GM12878 (cell line): ENCODE data around the gene CDH4. TPM values are rescaled to one million over a fixed set of nuclear protein-coding genes. Genes with fewer than 3 reads are reported as not detected.

Source experiments
- ATAC-seq: fragments of 200-7000 bp; cut with Tn5 transposase; 3 replicates; pipeline ENCODE4 v1.9.1; 2020; ENCODE audit warnings: mild to moderate bottlenecking, moderate library complexity
- BruUV-seq: library from RNA; stranded (reverse); fragments of 400-500 nt; replicated peaks from 2 replicates; lab custom pipeline; 2021; lab: Mats Ljungman, UMichigan
- CTCF ChIA-PET: fragments of 300-600 bp; sonication (Branson Sonifier 250); formaldehyde crosslinking; extraction: SDS; loops from one replicate; lab custom pipeline; 2021; ENCODE audit warnings: inconsistent platforms; lab: Yijun Ruan, JAX
- POLR2A ChIA-PET: fragments of 350-600 bp; formaldehyde crosslinking; extraction: SDS; loops from one replicate; lab custom pipeline; 2021; ENCODE audit warnings: inconsistent platforms; lab: Charles Lee
- RAD21 ChIA-PET: fragments of 300-600 bp; sonication (Branson Sonifier 250); formaldehyde crosslinking; loops from one replicate; lab custom pipeline; 2023; ENCODE audit warnings: antibody characterized with exemption; ENCODE audit not compliant: unreplicated experiment; lab: Charles Lee
- SMC1A ChIA-PET: fragments of 300-600 bp; sonication (Branson Sonifier 250); formaldehyde crosslinking; loops from one replicate; lab custom pipeline; 2023; ENCODE audit not compliant: unreplicated experiment, uncharacterized antibody; lab: Charles Lee
- DNase-seq: peaks from one replicate; pipeline ENCODE4 v3.0.0-alpha.2; 2011; ENCODE audit warnings: low read depth, low spot score
- FAIRE-seq: peaks from 3 replicates; lab custom pipeline; 2011; peaks lifted over from hg19 to GRCh38; lab: Jason Lieb, UNC
- H2AFZ ChIP-seq: 2 replicates; pipeline ENCODE4 v1.6.0; 2011; ENCODE audit warnings: low read depth, low read length, control low read depth; ENCODE audit not compliant: control insufficient read depth
- H3K27ac ChIP-seq: 2 replicates; pipeline ENCODE4 v1.5.1; 2011; ENCODE audit warnings: control low read depth; ENCODE audit not compliant: control insufficient read depth, insufficient read depth
- H3K27me3 ChIP-seq, 2 experiments: replicated peaks in 1 of 2; 2 replicates each; pipeline versions ENCODE4 v1.6.0 to v1.6.1; 2011; ENCODE audit warnings: low read length in 1 of 2; ENCODE audit not compliant: control insufficient read depth in 2 of 2, insufficient read depth in 2 of 2
- H3K36me3 ChIP-seq, 2 experiments: 2 replicates each; pipeline ENCODE4 v1.5.1; 2011; ENCODE audit warnings: low read length in 1 of 2; ENCODE audit not compliant: control insufficient read depth in 2 of 2, insufficient read depth in 2 of 2
- H3K4me1 ChIP-seq: 2 replicates; pipeline ENCODE4 v1.6.1; 2011; ENCODE audit warnings: mild to moderate bottlenecking, low read length, moderate library complexity, mixed read lengths; ENCODE audit not compliant: control insufficient read depth, insufficient read depth
- H3K4me2 ChIP-seq: 2 replicates; pipeline ENCODE4 v1.6.0; 2011; ENCODE audit warnings: control low read depth; ENCODE audit not compliant: control insufficient read depth, insufficient read depth
- H3K4me3 ChIP-seq: fragments of 200-600 bp; sonication (generic); 2 replicates; pipeline ENCODE4 v1.5.1; 2016
- H3K79me2 ChIP-seq: 2 replicates; pipeline ENCODE4 v1.6.0; 2011; ENCODE audit warnings: low read length; ENCODE audit not compliant: control insufficient read depth, insufficient read depth
- H3K9ac ChIP-seq: 2 replicates; pipeline ENCODE4 v1.8.0; 2011; ENCODE audit warnings: low read length, control low read depth, mixed read lengths; ENCODE audit not compliant: control insufficient read depth, insufficient read depth
- H3K9me3 ChIP-seq: replicated peaks from 3 replicates; pipeline ENCODE4 v1.5.1; 2011; ENCODE audit warnings: mild to moderate bottlenecking, low read length; ENCODE audit not compliant: control insufficient read depth, insufficient read depth
- H4K20me1 ChIP-seq: 2 replicates; pipeline ENCODE4 v1.6.0; 2011; ENCODE audit not compliant: control insufficient read depth, insufficient read depth
- IRF4 ChIP-seq: IDR thresholded peaks from 2 replicates; pipeline ENCODE4 v1.6.1; 2011; ENCODE audit warnings: low read depth, low read length
- JUNB ChIP-seq: IDR thresholded peaks from 2 replicates; pipeline ENCODE4 v1.6.1; 2016; ENCODE audit warnings: antibody characterized with exemption, mild to moderate bottlenecking
- JUND ChIP-seq: IDR thresholded peaks from 2 replicates; pipeline ENCODE4 v1.6.1; 2012; ENCODE audit warnings: low read depth, mild to moderate bottlenecking, low read length, improper control_type of control experiment, moderate library complexity
- MEF2A ChIP-seq: IDR thresholded peaks from 2 replicates; pipeline ENCODE4 v1.6.1; 2011; ENCODE audit warnings: low read depth, mild to moderate bottlenecking, low read length, moderate library complexity; ENCODE audit not compliant: insufficient read depth
- POLR2AphosphoS5 ChIP-seq: IDR thresholded peaks from 2 replicates; pipeline ENCODE4 v1.6.1; 2011; ENCODE audit warnings: mild to moderate bottlenecking, low read length, inconsistent platforms
- RUNX3 ChIP-seq: IDR thresholded peaks from 2 replicates; pipeline ENCODE4 v1.6.1; 2012; ENCODE audit warnings: low read length, inconsistent platforms
- SP1 ChIP-seq: IDR thresholded peaks from one replicate; pipeline ENCODE4 v1.6.1; 2011; ENCODE audit warnings: low read depth, low read length
- ZNF24 ChIP-seq: fragments of 450-650 bp; IDR thresholded peaks from 2 replicates; pipeline ENCODE4 v1.6.1; 2017; ENCODE audit warnings: antibody characterized with exemption, mild to moderate bottlenecking
- WGBS: methylation state at CpG from one replicate; pipeline ENCODE4 v1.1.6; 2016; ENCODE audit warnings: low lambda C conversion rate; ENCODE audit not compliant: insufficient replicate concordance, insufficient coverage; ENCODE audit errors: missing lambda C conversion rate; 5-methylcytosine and 5-hydroxymethylcytosine counted together
- in situ Hi-C: fragments of 300-500 bp; cut with MboI; formaldehyde crosslinking; loops from 9 replicates; pipeline ENCODE4 v1.14.3; 2018; ENCODE audit warnings: mixed read lengths
- intact Hi-C: fragments of 100-400 bp; cut with micrococcal nuclease; formaldehyde crosslinking; loops from one replicate; pipeline ENCODE4 v1.14.2; 2022; ENCODE audit not compliant: unreplicated experiment
- polyA plus RNA-seq, 11 experiments: library from polyadenylated mRNA; depleted of rRNA in 4 of 11; unstranded in 6 of 11; stranded (reverse) in 5 of 11; fragments of >200 nt; fragmentation: Nextera tagmentation in 4 of 11; fragmentation: Illumina TruSeq in 1 of 11; extraction: Ambion mirVana in 4 of 11; extraction: Trizol in 1 of 11; gene quantifications; 1 replicate in 1 of 11; 2 replicates in 10 of 11; pipeline versions ENCODE4 v1.2.1 to v1.2.3, GENCODE V29; 2011 to 2016; ENCODE audit warnings: inconsistent platforms in 2 of 11, missing spikeins in 2 of 11, low read depth in 1 of 11
- total RNA-seq, 4 experiments: library from RNA; depleted of rRNA in 3 of 4; stranded (reverse); fragments of >200 nt in 3 of 4; fragmentation: Illumina TruSeq in 1 of 4; extraction: Trizol in 1 of 4; gene quantifications; 2 replicates each; pipeline versions ENCODE4 v1.2.1 to v1.2.3, GENCODE V29; 2013 to 2021
- TF ChIP-seq, protein P1 (sequence below): fragments of 450-650 bp; IDR thresholded peaks from 2 replicates; pipeline ENCODE4 v1.6.1; 2017; ENCODE audit warnings: low read depth, mild to moderate bottlenecking, moderate library complexity
- TF ChIP-seq, protein P2 (sequence below): fragments of 150-350 bp; IDR thresholded peaks from 2 replicates; pipeline ENCODE4 v1.6.1; 2016; ENCODE audit warnings: low read depth, low read length

The CDH4 gene
- total and polyA plus RNA-seq, 10 of the 15 experiments (the other 5 are each of a cell fraction or from before 2014, with no cell fraction given): not detected

DNA sequence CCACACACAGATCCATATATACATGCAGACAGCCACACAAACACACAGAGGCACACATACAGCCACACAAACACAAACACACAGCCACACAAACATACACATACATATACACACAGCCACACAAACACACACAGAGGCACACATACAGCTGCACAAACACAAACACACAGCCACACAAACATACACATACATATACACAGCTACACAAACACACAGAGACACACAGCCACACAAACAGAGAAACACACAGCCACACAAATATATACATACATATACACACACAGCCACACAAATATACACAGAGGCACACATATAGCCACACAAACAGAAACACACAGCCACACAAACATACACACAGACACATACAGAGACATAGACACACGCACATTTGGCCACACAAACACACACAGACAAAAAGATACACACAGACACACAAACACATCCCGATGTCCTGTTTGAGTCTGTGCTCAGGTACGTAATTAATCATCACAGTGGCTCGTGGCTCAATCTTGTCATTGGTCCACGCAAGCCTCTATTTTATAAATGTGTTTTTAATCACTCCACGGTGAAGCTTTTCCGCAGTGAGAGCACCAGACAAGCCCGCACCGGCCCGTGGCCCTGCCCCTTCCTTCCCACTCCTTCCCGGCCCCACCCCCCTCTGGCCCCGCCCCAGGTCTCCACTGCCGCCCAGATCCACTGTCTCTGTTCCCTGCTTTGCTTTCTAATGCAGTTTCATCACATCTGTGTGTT, 135.3 kb downstream of the CDH4 start:
- ChIA-PET RAD21 (interaction anchor here (0.6 kb wide), 1 partner anchor 374 kb away, joined by 3 read pairs; no protein-coding TSS in a partner anchor), CTCF (no interaction called here), POLR2A (no interaction called here), SMC1A (no interaction called here)
- H3K27ac ChIP-seq: no peak overlapping the region
- no peak for FAIRE-seq
- H3K79me2 ChIP-seq: no peaks in the 10 kb centered on the region
- no peak overlapping the region for H2AFZ ChIP-seq
- no TSS peak for BruUV-seq
- intact Hi-C loops (no loop called here), in situ Hi-C loops (no loop called here)
- no peak for TF ChIP-seq RUNX3
- no peak for TF ChIP-seq IRF4
- TF ChIP-seq, protein P1, sequence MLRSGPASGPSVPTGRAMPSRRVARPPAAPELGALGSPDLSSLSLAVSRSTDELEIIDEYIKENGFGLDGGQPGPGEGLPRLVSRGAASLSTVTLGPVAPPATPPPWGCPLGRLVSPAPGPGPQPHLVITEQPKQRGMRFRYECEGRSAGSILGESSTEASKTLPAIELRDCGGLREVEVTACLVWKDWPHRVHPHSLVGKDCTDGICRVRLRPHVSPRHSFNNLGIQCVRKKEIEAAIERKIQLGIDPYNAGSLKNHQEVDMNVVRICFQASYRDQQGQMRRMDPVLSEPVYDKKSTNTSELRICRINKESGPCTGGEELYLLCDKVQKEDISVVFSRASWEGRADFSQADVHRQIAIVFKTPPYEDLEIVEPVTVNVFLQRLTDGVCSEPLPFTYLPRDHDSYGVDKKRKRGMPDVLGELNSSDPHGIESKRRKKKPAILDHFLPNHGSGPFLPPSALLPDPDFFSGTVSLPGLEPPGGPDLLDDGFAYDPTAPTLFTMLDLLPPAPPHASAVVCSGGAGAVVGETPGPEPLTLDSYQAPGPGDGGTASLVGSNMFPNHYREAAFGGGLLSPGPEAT: no peak
- no peak for TF ChIP-seq SP1
- TF ChIP-seq JUNB: no peak
- TF ChIP-seq, protein P2, sequence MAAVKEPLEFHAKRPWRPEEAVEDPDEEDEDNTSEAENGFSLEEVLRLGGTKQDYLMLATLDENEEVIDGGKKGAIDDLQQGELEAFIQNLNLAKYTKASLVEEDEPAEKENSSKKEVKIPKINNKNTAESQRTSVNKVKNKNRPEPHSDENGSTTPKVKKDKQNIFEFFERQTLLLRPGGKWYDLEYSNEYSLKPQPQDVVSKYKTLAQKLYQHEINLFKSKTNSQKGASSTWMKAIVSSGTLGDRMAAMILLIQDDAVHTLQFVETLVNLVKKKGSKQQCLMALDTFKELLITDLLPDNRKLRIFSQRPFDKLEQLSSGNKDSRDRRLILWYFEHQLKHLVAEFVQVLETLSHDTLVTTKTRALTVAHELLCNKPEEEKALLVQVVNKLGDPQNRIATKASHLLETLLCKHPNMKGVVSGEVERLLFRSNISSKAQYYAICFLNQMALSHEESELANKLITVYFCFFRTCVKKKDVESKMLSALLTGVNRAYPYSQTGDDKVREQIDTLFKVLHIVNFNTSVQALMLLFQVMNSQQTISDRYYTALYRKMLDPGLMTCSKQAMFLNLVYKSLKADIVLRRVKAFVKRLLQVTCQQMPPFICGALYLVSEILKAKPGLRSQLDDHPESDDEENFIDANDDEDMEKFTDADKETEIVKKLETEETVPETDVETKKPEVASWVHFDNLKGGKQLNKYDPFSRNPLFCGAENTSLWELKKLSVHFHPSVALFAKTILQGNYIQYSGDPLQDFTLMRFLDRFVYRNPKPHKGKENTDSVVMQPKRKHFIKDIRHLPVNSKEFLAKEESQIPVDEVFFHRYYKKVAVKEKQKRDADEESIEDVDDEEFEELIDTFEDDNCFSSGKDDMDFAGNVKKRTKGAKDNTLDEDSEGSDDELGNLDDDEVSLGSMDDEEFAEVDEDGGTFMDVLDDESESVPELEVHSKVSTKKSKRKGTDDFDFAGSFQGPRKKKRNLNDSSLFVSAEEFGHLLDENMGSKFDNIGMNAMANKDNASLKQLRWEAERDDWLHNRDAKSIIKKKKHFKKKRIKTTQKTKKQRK: no peak
- TF ChIP-seq JUND: no peak
- TF ChIP-seq MEF2A: no peak
- no peak for TF ChIP-seq ZNF24
- no peak for TF ChIP-seq POLR2AphosphoS5
- H3K9me3 ChIP-seq: no peaks in the 10 kb centered on the region; the same call in 2 of the 3 replicates
- H3K9ac ChIP-seq: no peak overlapping the region
- H3K27me3 ChIP-seq: no peaks in the 10 kb centered on the region
- DNase-seq: no peak
- no peaks in the 10 kb centered on the region for H3K4me1 ChIP-seq
- H3K4me2 ChIP-seq: no peak overlapping the region
- H3K36me3 ChIP-seq: no peaks in the 10 kb centered on the region
- ATAC-seq: no peak
- 33% methylated on average over 10 of the region's 13 CpGs for WGBS
- H3K4me3 ChIP-seq: no peak overlapping the region
- H4K20me1 ChIP-seq: no peaks in the 10 kb centered on the region
